Upper lobe of left lung (tissue), 6 donors: ENCODE measurements around the gene LITAFD. TPM values are rescaled to one million over a fixed set of nuclear protein-coding genes. Genes with fewer than 3 reads are reported as not detected.
"Not testable (repeated sequence)": the region's sequence is repeated elsewhere in the genome, so short reads cannot be mapped to it uniquely, and the experiment has no call there.

ENCODE experiments used
- ATAC-seq, 2 donors: fragments of 200-7000 bp; cut with Tn5 transposase; one replicate each; pipeline ENCODE4 v1.9.1; 2022; ENCODE audit warnings: mild to moderate bottlenecking in 2 of 2, moderate library complexity in 2 of 2; ENCODE audit not compliant: low FRiP score in 2 of 2
- DNase-seq, 2 donors: peaks; one replicate each; pipeline ENCODE4 v3.0.0-alpha.2; 2019 to 2020
- H3K27ac ChIP-seq, 4 donors: fragments of 200-600 bp; sonication (generic); one replicate each; pipeline ENCODE4 v1.5.1; 2016 to 2019
- H3K27me3 ChIP-seq, 4 donors: fragments of 200-600 bp; sonication (generic); one replicate each; pipeline ENCODE4 v1.5.1; 2017 to 2019
- H3K36me3 ChIP-seq, 4 donors: fragments of 200-600 bp; sonication (generic); one replicate each; pipeline ENCODE4 v1.5.1; 2016 to 2019
- H3K4me1 ChIP-seq, 4 donors: fragments of 200-600 bp; sonication (generic); one replicate each; pipeline ENCODE4 v1.5.1; 2018 to 2019
- H3K4me3 ChIP-seq, 4 donors: fragments of 200-600 bp; sonication (generic); one replicate each; pipeline ENCODE4 v1.5.1; 2017 to 2019; ENCODE audit warnings: mild to moderate bottlenecking in 2 of 4, moderate library complexity in 1 of 4
- H3K9me3 ChIP-seq, 4 donors: fragments of 200-600 bp; sonication (generic); one replicate each; pipeline ENCODE4 v1.5.1; 2018 to 2019
- CTCF ChIP-seq, 6 experiments: fragments of 450-650 bp in 4 of 6; fragments of 200-600 bp in 2 of 6; sonication (generic) in 2 of 6; IDR thresholded peaks; one replicate each; pipeline ENCODE4 v1.5.1; 2016 to 2019; ENCODE audit warnings: antibody characterized with exemption in 6 of 6
- EP300 ChIP-seq, 4 donors: sonication (generic); formaldehyde crosslinking; IDR thresholded peaks; one replicate each; pipeline ENCODE4 v1.5.1; 2017; ENCODE audit warnings: antibody characterized with exemption in 4 of 4, control low read depth in 2 of 4
- POLR2A ChIP-seq, 4 donors: fragments of 450-650 bp; IDR thresholded peaks; one replicate each; pipeline ENCODE4 v1.5.1; 2016 to 2017; ENCODE audit warnings: antibody characterized with exemption in 4 of 4, mild to moderate bottlenecking in 2 of 4
- POLR2AphosphoS5 ChIP-seq, 2 donors: sonication (generic); formaldehyde crosslinking; IDR thresholded peaks; one replicate each; pipeline ENCODE4 v1.5.1; 2017; ENCODE audit warnings: antibody characterized with exemption in 2 of 2
- WGBS, 2 donors: methylation state at CpG; one replicate each; pipeline ENCODE4 v1.1.5; 2017 to 2018; 5-methylcytosine and 5-hydroxymethylcytosine counted together
- total RNA-seq, 6 donors: library from RNA; depleted of rRNA in 4 of 6; stranded (reverse); fragments of >200 nt in 4 of 6; gene quantifications; one replicate each; pipeline versions ENCODE4 v1.1.0 to v1.2.1, GENCODE V29; 2016 to 2021
- donor health status: DM: no; HTN: no; CAD: no; lungs with moderate emphysema.
- donor health status: DM: no; HTN: yes; CAD: no; lungs with severe emphysema.

LITAFD gene
- total RNA-seq, 6 donors from 2014 or later: not detected

- ATAC-seq: no peak
- Histone ChIP-seq H3K36me3 (no peaks in the 10 kb centered on the region), H3K27ac (no peak overlapping the region), H3K4me3 (no peak overlapping the region), H3K27me3 (no peaks in the 10 kb centered on the region), H3K9me3 (no peaks in the 10 kb centered on the region), H3K4me1 (peaks cover 6 to 20% (median 15%) of the 10 kb centered on the region in 4 donors)
- WGBS, 2 donors: 86 to 93% methylated on average over 22 of the region's 22 CpGs
- no peak for DNase-seq
- no peak for TF ChIP-seq POLR2A (IDR thresholded peaks at IDR 0.05)
- TF ChIP-seq POLR2AphosphoS5 (IDR thresholded peaks at IDR 0.05): no peak
Observed at GRCh38 chr16:8872967-8873865, 8.9 kb upstream of the LITAFD start.

- not testable (repeated sequence) for ATAC-seq, H3K36me3 ChIP-seq, H3K4me3 ChIP-seq, H3K27me3 ChIP-seq, H3K9me3 ChIP-seq, DNase-seq, H3K27ac ChIP-seq
- peaks cover 6 to 20% (median 19%) of the 10 kb centered on the region in 4 donors for H3K4me1 ChIP-seq
- WGBS, 2 donors: 88 to 94% methylated on average over 7 of the region's 7 CpGs
Observed at GRCh38 chr16:8873866-8874195, 8.3 kb upstream of the LITAFD start.

- Histone ChIP-seq H3K4me3 (no peak overlapping the region), H3K4me1 (peaks cover 4 to 19% (median 16%) of the 10 kb centered on the region in 4 donors), H3K36me3 (no peaks in the 10 kb centered on the region), H3K9me3 (no peaks in the 10 kb centered on the region), H3K27me3 (no peaks in the 10 kb centered on the region), H3K27ac (no peak overlapping the region)
- DNase-seq: no peak
- no peak for TF ChIP-seq POLR2A (IDR thresholded peaks at IDR 0.05)
- TF ChIP-seq CTCF (IDR thresholded peaks at IDR 0.05): no peak
- TF ChIP-seq POLR2AphosphoS5 (IDR thresholded peaks at IDR 0.05): no peak
- no peak for TF ChIP-seq EP300 (IDR thresholded peaks at IDR 0.05)
- ATAC-seq: no peak
- WGBS, 2 donors: 54 to 65% methylated on average over 6 of the region's 6 CpGs
Observed at GRCh38 chr16:8874388-8874787, 7.8 kb upstream of the LITAFD start.

GRCh38 chr16:8875317-8875716 lies 6.8 kb upstream of the LITAFD start:
- H3K4me3 ChIP-seq, H3K27me3 ChIP-seq, H3K27ac ChIP-seq, H3K9me3 ChIP-seq, H3K36me3 ChIP-seq, DNase-seq, ATAC-seq: not testable (repeated sequence)
- H3K4me1 ChIP-seq: peaks cover 4 to 19% (median 15%) of the 10 kb centered on the region in 4 donors
- WGBS, 2 donors: 69 to 72% methylated on average over 7 of the region's 7 CpGs

- Histone ChIP-seq H3K4me1 (peaks cover 4 to 11% (median 7%) of the 10 kb centered on the region in 4 donors), H3K4me3 (no peak overlapping the region), H3K27me3 (no peaks in the 10 kb centered on the region), H3K36me3 (no peaks in the 10 kb centered on the region), H3K9me3 (no peaks in the 10 kb centered on the region), H3K27ac (no peak overlapping the region)
- DNase-seq: no peak
- no peak for TF ChIP-seq POLR2A (IDR thresholded peaks at IDR 0.05)
- no peak for TF ChIP-seq EP300 (IDR thresholded peaks at IDR 0.05)
- no peak for TF ChIP-seq POLR2AphosphoS5 (IDR thresholded peaks at IDR 0.05)
- TF ChIP-seq CTCF (IDR thresholded peaks at IDR 0.05): no peak
- WGBS, 2 donors: 63 to 80% methylated on average over 7 to 8 of the region's 8 CpGs
- ATAC-seq: no peak
Observed at GRCh38 chr16:8877894-8878522, 4.1 kb upstream of the LITAFD start.

GRCh38 chr16:8878523-8878911 lies 3.6 kb upstream of the LITAFD start:
- DNase-seq (no peak), ATAC-seq (peak in 1 of 2 donors; percentile 66)
- TF ChIP-seq EP300 (IDR thresholded peaks at IDR 0.05) (no peak), CTCF (IDR thresholded peaks at IDR 0.05) (no peak), POLR2AphosphoS5 (IDR thresholded peaks at IDR 0.05) (no peak), POLR2A (IDR thresholded peaks at IDR 0.05) (no peak)
- H3K27ac ChIP-seq: no peak overlapping the region
- H3K36me3 ChIP-seq: no peaks in the 10 kb centered on the region
- no peak overlapping the region for H3K4me3 ChIP-seq
- H3K9me3 ChIP-seq: no peaks in the 10 kb centered on the region
- WGBS, 2 donors: 49 to 78% methylated on average over 4 to 6 of the region's 6 CpGs
- H3K4me1 ChIP-seq: peaks cover 4 to 11% (median 7%) of the 10 kb centered on the region in 4 donors
- H3K27me3 ChIP-seq: no peaks in the 10 kb centered on the region
